HepG2 (cell line): ENCODE data around the gene CCDC59. TPM values are rescaled to one million over a fixed set of nuclear protein-coding genes. Genes with fewer than 3 reads are reported as not detected.

Experiments used
- FOXK1 ChIP-seq: sonication (generic); formaldehyde crosslinking; IDR thresholded peaks from 2 replicates; pipeline ENCODE4 v1.4.0; 2020; ENCODE audit warnings: low read depth, missing genetic modification reagents, borderline replicate concordance
- GABPA ChIP-seq, 2 experiments: IDR thresholded peaks; 2 replicates each; pipeline ENCODE4 v1.6.1; 2011 to 2016; ENCODE audit warnings: low read depth in 2 of 2, low read length in 1 of 2, missing biosample characterization in 1 of 2, missing genetic modification characterization in 1 of 2
- GABPB1 ChIP-seq: IDR thresholded peaks from 2 replicates; pipeline ENCODE4 v1.6.1; 2016; ENCODE audit warnings: mild to moderate bottlenecking, missing genetic modification reagents, moderate library complexity, missing compliant biosample characterization
- GZF1 ChIP-seq: sonication (generic); formaldehyde crosslinking; IDR thresholded peaks from 2 replicates; pipeline ENCODE4 v1.5.1; 2020; ENCODE audit warnings: mild to moderate bottlenecking, missing genetic modification reagents
- MBD4 ChIP-seq: IDR thresholded peaks from 2 replicates; pipeline ENCODE4 v1.6.1; 2012; ENCODE audit warnings: low read length, inconsistent platforms, borderline replicate concordance
- MED1 ChIP-seq: sonication (generic); formaldehyde crosslinking; IDR thresholded peaks from 2 replicates; pipeline ENCODE4 v1.4.0; 2020; ENCODE audit warnings: missing genetic modification reagents
- RXRA ChIP-seq: sonication (generic); formaldehyde crosslinking; IDR thresholded peaks from 2 replicates; pipeline ENCODE4 v1.5.1; 2020; ENCODE audit warnings: missing genetic modification reagents
- RXRB ChIP-seq: IDR thresholded peaks from 2 replicates; pipeline ENCODE4 v1.6.1; 2016; ENCODE audit warnings: borderline replicate concordance, missing genetic modification reagents, missing compliant biosample characterization
- SALL1 ChIP-seq: sonication (generic); formaldehyde crosslinking; IDR thresholded peaks from 2 replicates; pipeline ENCODE4 v1.8.0; 2022; ENCODE audit warnings: mild to moderate bottlenecking, missing genetic modification reagents
- SCMH1 ChIP-seq: sonication (generic); formaldehyde crosslinking; IDR thresholded peaks from 2 replicates; pipeline ENCODE4 v1.9.0; 2021; ENCODE audit warnings: missing genetic modification reagents, mild to moderate bottlenecking, borderline replicate concordance
- SKI ChIP-seq: fragments of 450-650 bp; IDR thresholded peaks from one replicate; pipeline ENCODE4 v1.6.1; 2018; ENCODE audit warnings: mild to moderate bottlenecking; ENCODE audit not compliant: partially characterized antibody
- SMC3 ChIP-seq: IDR thresholded peaks from 2 replicates; pipeline ENCODE4 v1.6.1; 2011; ENCODE audit warnings: low read length, improper control_type of control experiment
- TARDBP ChIP-seq: sonication (generic); formaldehyde crosslinking; IDR thresholded peaks from 2 replicates; pipeline ENCODE4 v1.8.0; 2022; ENCODE audit warnings: mild to moderate bottlenecking, missing genetic modification reagents
- ZC3H4 ChIP-seq: sonication (generic); formaldehyde crosslinking; IDR thresholded peaks from 2 replicates; pipeline ENCODE4 v1.4.0; 2020; ENCODE audit warnings: missing genetic modification reagents, borderline replicate concordance
- ZFP62 ChIP-seq: sonication (generic); formaldehyde crosslinking; IDR thresholded peaks from 2 replicates; pipeline ENCODE4 v1.4.0; 2020; ENCODE audit warnings: missing genetic modification reagents
- ZNF282 ChIP-seq: fragments of 450-650 bp; IDR thresholded peaks from 2 replicates; pipeline ENCODE4 v1.6.1; 2018; ENCODE audit not compliant: partially characterized antibody
- ZNF296 ChIP-seq: sonication (generic); formaldehyde crosslinking; conservative IDR thresholded peaks from 2 replicates; pipeline ENCODE4 v1.5.0; 2020; ENCODE audit warnings: mild to moderate bottlenecking, missing genetic modification reagents
- ZNF614 ChIP-seq: IDR thresholded peaks from 2 replicates; pipeline ENCODE4 v1.6.1; 2018; ENCODE audit warnings: missing biosample characterization, missing genetic modification reagents, inconsistent platforms, borderline replicate concordance
- ZNF747 ChIP-seq: sonication (generic); formaldehyde crosslinking; IDR thresholded peaks from 2 replicates; pipeline ENCODE4 v1.8.1; 2023; ENCODE audit warnings: missing genetic modification reagents, mild to moderate bottlenecking, borderline replicate concordance
- ZNF772 ChIP-seq: sonication (generic); formaldehyde crosslinking; IDR thresholded peaks from 2 replicates; pipeline ENCODE4 v1.5.0; 2020; ENCODE audit warnings: mild to moderate bottlenecking, missing genetic modification reagents
- ZNF781 ChIP-seq: sonication (generic); formaldehyde crosslinking; IDR thresholded peaks from 2 replicates; pipeline ENCODE4 v1.5.1; 2020; ENCODE audit warnings: borderline replicate concordance, mild to moderate bottlenecking, missing genetic modification reagents; ENCODE audit errors: not compliant biosample characterization
- polyA plus RNA-seq, 8 experiments: library from polyadenylated mRNA; depleted of rRNA in 3 of 8; stranded (reverse) in 7 of 8; unstranded in 1 of 8; fragments of >200 nt; fragmentation: Illumina TruSeq in 4 of 8; extraction: Trizol in 4 of 8; gene quantifications; 2 replicates each; pipeline versions ENCODE4 v1.2.1 to v1.2.3, GENCODE V29; 2011 to 2016; ENCODE audit warnings: low read depth in 4 of 8, missing spikeins in 1 of 8, mixed read lengths in 1 of 8; ENCODE audit not compliant: insufficient read depth in 1 of 8
- total RNA-seq, 5 experiments: library from RNA; depleted of rRNA; stranded (reverse); fragments of >200 nt; fragmentation: Illumina TruSeq; extraction: Trizol; gene quantifications; 2 replicates each; pipeline ENCODE4 v1.2.3, GENCODE V29; 2016; ENCODE audit warnings: low read depth in 1 of 5
- TF ChIP-seq, protein P1 (sequence below): sonication (generic); formaldehyde crosslinking; conservative IDR thresholded peaks from 2 replicates; pipeline ENCODE4 v1.5.0; 2020; ENCODE audit warnings: missing genetic modification reagents
- TF ChIP-seq, protein P2 (sequence below): sonication (generic); formaldehyde crosslinking; IDR thresholded peaks from 2 replicates; pipeline ENCODE4 v1.5.1; 2020; ENCODE audit warnings: mild to moderate bottlenecking, missing genetic modification reagents, moderate library complexity
- TF ChIP-seq, protein P3 (sequence below): sonication (generic); formaldehyde crosslinking; IDR thresholded peaks from 2 replicates; pipeline ENCODE4 v1.4.0; 2020; ENCODE audit warnings: missing genetic modification reagents, borderline replicate concordance
- TF ChIP-seq, protein P4 (sequence below): sonication (generic); formaldehyde crosslinking; IDR thresholded peaks from 2 replicates; pipeline ENCODE4 v1.5.1; 2020; ENCODE audit warnings: missing genetic modification reagents, mild to moderate bottlenecking, borderline replicate concordance

Gene CCDC59
- total and polyA plus RNA-seq, 2 of the 13 experiments (the other 11 are each of a cell fraction or from before 2014, with no cell fraction given), result 16.1 to 81.3 TPM

- TF ChIP-seq ZNF296 (CRISPR knock-in tag) (no peak), RXRA (CRISPR knock-in tag) (0 out of 2 replicates have a peak, but pooled peaks have one; percentile 24), ZNF614 (CRISPR knock-in tag) (no peak), SKI (no peak), ZC3H4 (CRISPR knock-in tag) (no peak), SMC3 (no peak), ZNF282 (no peak), GZF1 (no peak), ZFP62 (no peak), MED1 (no peak), ZNF781 (CRISPR knock-in tag) (no peak), GABPB1 (CRISPR knock-in tag) (peak; percentile 50), GABPA (IDR thresholded peaks at IDR 0.05; ENCODE audit: low read depth, low read length) (no peak), GABPA (CRISPR knock-in tag; IDR thresholded peaks at IDR 0.05; ENCODE audit: low read depth) (peak; percentile 50; the same call in 1 of the 2 replicates), FOXK1 (CRISPR knock-in tag) (0 out of 2 replicates have a peak, but pooled peaks have one; percentile 20), TARDBP (no peak), SALL1 (CRISPR knock-in tag) (peak; percentile 70), ZNF747 (CRISPR knock-in tag) (no peak), ZNF772 (CRISPR knock-in tag) (0 out of 2 replicates have a peak, but pooled peaks have one; percentile 19), MBD4 (no peak), SCMH1 (CRISPR knock-in tag) (no peak), RXRB (no peak)
- TF ChIP-seq, protein P1, sequence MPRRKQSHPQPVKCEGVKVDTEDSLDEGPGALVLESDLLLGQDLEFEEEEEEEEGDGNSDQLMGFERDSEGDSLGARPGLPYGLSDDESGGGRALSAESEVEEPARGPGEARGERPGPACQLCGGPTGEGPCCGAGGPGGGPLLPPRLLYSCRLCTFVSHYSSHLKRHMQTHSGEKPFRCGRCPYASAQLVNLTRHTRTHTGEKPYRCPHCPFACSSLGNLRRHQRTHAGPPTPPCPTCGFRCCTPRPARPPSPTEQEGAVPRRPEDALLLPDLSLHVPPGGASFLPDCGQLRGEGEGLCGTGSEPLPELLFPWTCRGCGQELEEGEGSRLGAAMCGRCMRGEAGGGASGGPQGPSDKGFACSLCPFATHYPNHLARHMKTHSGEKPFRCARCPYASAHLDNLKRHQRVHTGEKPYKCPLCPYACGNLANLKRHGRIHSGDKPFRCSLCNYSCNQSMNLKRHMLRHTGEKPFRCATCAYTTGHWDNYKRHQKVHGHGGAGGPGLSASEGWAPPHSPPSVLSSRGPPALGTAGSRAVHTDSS (CRISPR knock-in tag), result no peak
- TF ChIP-seq, protein P2, sequence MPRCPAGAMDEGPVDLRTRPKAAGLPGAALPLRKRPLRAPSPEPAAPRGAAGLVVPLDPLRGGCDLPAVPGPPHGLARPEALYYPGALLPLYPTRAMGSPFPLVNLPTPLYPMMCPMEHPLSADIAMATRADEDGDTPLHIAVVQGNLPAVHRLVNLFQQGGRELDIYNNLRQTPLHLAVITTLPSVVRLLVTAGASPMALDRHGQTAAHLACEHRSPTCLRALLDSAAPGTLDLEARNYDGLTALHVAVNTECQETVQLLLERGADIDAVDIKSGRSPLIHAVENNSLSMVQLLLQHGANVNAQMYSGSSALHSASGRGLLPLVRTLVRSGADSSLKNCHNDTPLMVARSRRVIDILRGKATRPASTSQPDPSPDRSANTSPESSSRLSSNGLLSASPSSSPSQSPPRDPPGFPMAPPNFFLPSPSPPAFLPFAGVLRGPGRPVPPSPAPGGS, result peak; percentile 86
- TF ChIP-seq, protein P3, sequence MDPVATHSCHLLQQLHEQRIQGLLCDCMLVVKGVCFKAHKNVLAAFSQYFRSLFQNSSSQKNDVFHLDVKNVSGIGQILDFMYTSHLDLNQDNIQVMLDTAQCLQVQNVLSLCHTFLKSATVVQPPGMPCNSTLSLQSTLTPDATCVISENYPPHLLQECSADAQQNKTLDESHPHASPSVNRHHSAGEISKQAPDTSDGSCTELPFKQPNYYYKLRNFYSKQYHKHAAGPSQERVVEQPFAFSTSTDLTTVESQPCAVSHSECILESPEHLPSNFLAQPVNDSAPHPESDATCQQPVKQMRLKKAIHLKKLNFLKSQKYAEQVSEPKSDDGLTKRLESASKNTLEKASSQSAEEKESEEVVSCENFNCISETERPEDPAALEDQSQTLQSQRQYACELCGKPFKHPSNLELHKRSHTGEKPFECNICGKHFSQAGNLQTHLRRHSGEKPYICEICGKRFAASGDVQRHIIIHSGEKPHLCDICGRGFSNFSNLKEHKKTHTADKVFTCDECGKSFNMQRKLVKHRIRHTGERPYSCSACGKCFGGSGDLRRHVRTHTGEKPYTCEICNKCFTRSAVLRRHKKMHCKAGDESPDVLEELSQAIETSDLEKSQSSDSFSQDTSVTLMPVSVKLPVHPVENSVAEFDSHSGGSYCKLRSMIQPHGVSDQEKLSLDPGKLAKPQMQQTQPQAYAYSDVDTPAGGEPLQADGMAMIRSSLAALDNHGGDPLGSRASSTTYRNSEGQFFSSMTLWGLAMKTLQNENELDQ (CRISPR knock-in tag), result no peak
- TF ChIP-seq, protein P4, sequence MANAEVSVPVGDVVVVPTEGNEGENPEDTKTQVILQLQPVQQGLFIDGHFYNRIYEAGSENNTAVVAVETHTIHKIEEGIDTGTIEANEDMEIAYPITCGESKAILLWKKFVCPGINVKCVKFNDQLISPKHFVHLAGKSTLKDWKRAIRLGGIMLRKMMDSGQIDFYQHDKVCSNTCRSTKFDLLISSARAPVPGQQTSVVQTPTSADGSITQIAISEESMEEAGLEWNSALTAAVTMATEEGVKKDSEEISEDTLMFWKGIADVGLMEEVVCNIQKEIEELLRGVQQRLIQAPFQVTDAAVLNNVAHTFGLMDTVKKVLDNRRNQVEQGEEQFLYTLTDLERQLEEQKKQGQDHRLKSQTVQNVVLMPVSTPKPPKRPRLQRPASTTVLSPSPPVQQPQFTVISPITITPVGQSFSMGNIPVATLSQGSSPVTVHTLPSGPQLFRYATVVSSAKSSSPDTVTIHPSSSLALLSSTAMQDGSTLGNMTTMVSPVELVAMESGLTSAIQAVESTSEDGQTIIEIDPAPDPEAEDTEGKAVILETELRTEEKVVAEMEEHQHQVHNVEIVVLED, result no peak
Measured at GRCh38 chr12:82314406-82314892, 43.7 kb downstream of the CCDC59 start (continued).
